Endothelial cell of umbilical vein (primary cell): Measurements from ENCODE around the gene MAN2B2. TPM values are rescaled to one million over a fixed set of nuclear protein-coding genes. Genes with fewer than 3 reads are reported as not detected.

ENCODE experiments used
- BruUV-seq: library from RNA; stranded (reverse); fragments of 400-500 nt; replicated peaks from 2 replicates; lab custom pipeline; 2021; lab: Mats Ljungman, UMichigan
- CTCF ChIA-PET: fragments of 300-600, 350-600 bp; sonication (Branson Sonifier 250); formaldehyde crosslinking; loops from one replicate; lab custom pipeline; 2021; ENCODE audit warnings: antibody characterized with exemption, inconsistent platforms; lab: Charles Lee
- POLR2A ChIA-PET: fragments of 300-600, 350-600 bp; sonication (Branson Sonifier 250); formaldehyde crosslinking; loops from one replicate; lab custom pipeline; 2021; ENCODE audit warnings: antibody characterized with exemption, inconsistent platforms; lab: Charles Lee
- DNase-seq: peaks from one replicate; pipeline ENCODE4 v3.0.0-alpha.2; 2011; ENCODE audit warnings: low read depth, low spot score
- FAIRE-seq: peaks from 2 replicates; lab custom pipeline; 2011; peaks lifted over from hg19 to GRCh38; lab: Jason Lieb, UNC
- H2AFZ ChIP-seq: 2 replicates; pipeline ENCODE4 v1.6.0; 2012; ENCODE audit warnings: low read depth, low read length, control low read depth, inconsistent platforms
- H3K27ac ChIP-seq: 2 replicates; pipeline ENCODE4 v1.5.1; 2011; ENCODE audit warnings: low read depth, mild to moderate bottlenecking, control low read depth, low read length, moderate library complexity; ENCODE audit not compliant: insufficient read depth
- H3K27me3 ChIP-seq, 2 experiments: 2 replicates each; pipeline versions ENCODE4 v1.6.0 to v1.6.1; 2011; ENCODE audit warnings: low read length in 2 of 2, mixed read lengths in 1 of 2; ENCODE audit not compliant: control insufficient read depth in 2 of 2, insufficient read depth in 2 of 2
- H3K36me3 ChIP-seq, 2 experiments: 2 replicates in 1 of 2; 3 replicates in 1 of 2; pipeline ENCODE4 v1.5.1; 2011; ENCODE audit warnings: low read length in 2 of 2, mild to moderate bottlenecking in 1 of 2, moderate library complexity in 1 of 2; ENCODE audit not compliant: control insufficient read depth in 2 of 2, insufficient read depth in 2 of 2; ENCODE audit errors: extremely low read depth in 1 of 2
- H3K4me1 ChIP-seq: 3 replicates; pipeline ENCODE4 v1.5.1; 2011; ENCODE audit warnings: mild to moderate bottlenecking, low read length; ENCODE audit not compliant: control insufficient read depth, insufficient read depth; ENCODE audit errors: extremely low read depth
- H3K4me2 ChIP-seq: 2 replicates; pipeline ENCODE4 v1.6.1; 2011; ENCODE audit warnings: low read length, control low read depth, mixed read lengths; ENCODE audit not compliant: insufficient read depth
- H3K4me3 ChIP-seq, 3 experiments: fragments of 200-600 bp in 1 of 3; sonication (generic), shearing (Covaris generic) in 1 of 3; replicated peaks in 1 of 3; 2 replicates each; pipeline ENCODE4 v1.5.1; 2011 to 2016; ENCODE audit warnings: control low read depth in 3 of 3, low read length in 3 of 3, mild to moderate bottlenecking in 2 of 3, inconsistent platforms in 1 of 3, low read depth in 1 of 3, moderate library complexity in 1 of 3; ENCODE audit not compliant: insufficient read depth in 1 of 3
- H3K79me2 ChIP-seq: 2 replicates; pipeline ENCODE4 v1.6.0; 2012; ENCODE audit warnings: low read length, inconsistent platforms; ENCODE audit not compliant: control insufficient read depth, insufficient read depth
- H3K9ac ChIP-seq: replicated peaks from 2 replicates; pipeline ENCODE3; 2011; ENCODE audit warnings: low read length, control low read depth; ENCODE audit not compliant: insufficient read depth; ENCODE audit errors: extremely low read depth
- H3K9me1 ChIP-seq: replicated peaks from 3 replicates; pipeline ENCODE4 v1.6.0; 2011; ENCODE audit warnings: mild to moderate bottlenecking, low read length; ENCODE audit not compliant: control insufficient read depth, insufficient read depth; ENCODE audit errors: extremely low read depth
- H3K9me3 ChIP-seq: replicated peaks from 2 replicates; pipeline ENCODE4 v1.5.1; 2012; ENCODE audit warnings: low read length, inconsistent platforms; ENCODE audit not compliant: control insufficient read depth, insufficient read depth
- H4K20me1 ChIP-seq: replicated peaks from 2 replicates; pipeline ENCODE3; 2011; ENCODE audit warnings: mild to moderate bottlenecking, low read length; ENCODE audit not compliant: control insufficient read depth, insufficient read depth; ENCODE audit errors: extremely low read depth
- EZH2 ChIP-seq: IDR thresholded peaks from 2 replicates; pipeline ENCODE4 v1.6.1; 2012; ENCODE audit warnings: borderline replicate concordance, low read depth, mild to moderate bottlenecking, moderate library complexity, low read length, inconsistent platforms; ENCODE audit not compliant: severe bottlenecking
- FOS ChIP-seq: IDR thresholded peaks from 2 replicates; pipeline ENCODE4 v1.6.1; 2011; ENCODE audit warnings: mild to moderate bottlenecking, low read length, moderate library complexity, borderline replicate concordance; ENCODE audit not compliant: insufficient read depth
- GATA2 ChIP-seq: IDR thresholded peaks from 2 replicates; pipeline ENCODE4 v1.7.0; 2011; ENCODE audit warnings: low read depth, mild to moderate bottlenecking, moderate library complexity, mixed read lengths, low read length; ENCODE audit not compliant: insufficient read length, insufficient read depth
- JUN ChIP-seq: IDR thresholded peaks from 2 replicates; pipeline ENCODE4 v1.6.1; 2011; ENCODE audit warnings: borderline replicate concordance, low read depth; ENCODE audit not compliant: insufficient read length, insufficient read depth
- MYC ChIP-seq: IDR thresholded peaks from one replicate; pipeline ENCODE4 v1.6.1; 2011; ENCODE audit warnings: mild to moderate bottlenecking, low read depth, low read length
- POLR2A ChIP-seq: IDR thresholded peaks from 2 replicates; pipeline ENCODE4 v1.6.1; 2012; ENCODE audit warnings: low read depth, mild to moderate bottlenecking, control low read depth, low read length
- POLR2AphosphoS5 ChIP-seq: IDR thresholded peaks from 2 replicates; pipeline ENCODE4 v1.6.1; 2012; ENCODE audit warnings: low read depth, mild to moderate bottlenecking, control low read depth, low read length, moderate library complexity; ENCODE audit not compliant: insufficient read depth
- dilution Hi-C: fragments of 300-500 bp; cut with MboI; formaldehyde crosslinking; loops from one replicate; pipeline ENCODE4 v1.15.0; 2019; ENCODE audit warnings: low sequenced_read_pairs; ENCODE audit not compliant: extremely low pct_ligation_motif_present
- intact Hi-C: fragments of 100-400 bp; cut with micrococcal nuclease; formaldehyde crosslinking; loops from one replicate; pipeline ENCODE4 v1.10.0; 2022
- polyA plus RNA-seq, 4 experiments: library from polyadenylated mRNA; depleted of rRNA in 3 of 4; stranded (reverse) in 3 of 4; unstranded in 1 of 4; fragments of >200 nt; gene quantifications; 2 replicates each; pipeline versions ENCODE4 v1.2.1 to v1.2.3, GENCODE V29; 2011 to 2012; ENCODE audit warnings: missing spikeins in 1 of 4
- total RNA-seq: library from RNA; stranded (reverse); gene quantifications from 2 replicates; pipeline ENCODE4 v1.2.3, GENCODE V29; 2021
- TF ChIP-seq, protein P1 (sequence below), 2 donors: IDR thresholded peaks; 1 replicate in 1 of 2; 2 replicates in 1 of 2; pipeline ENCODE4 v1.5.1; 2011; ENCODE audit warnings: low read length in 2 of 2, mild to moderate bottlenecking in 2 of 2, moderate library complexity in 2 of 2, control low read depth in 1 of 2, inconsistent platforms in 1 of 2, low read depth in 1 of 2; ENCODE audit not compliant: insufficient read depth in 1 of 2; ENCODE audit errors: extremely low read depth in 1 of 2
- TF ChIP-seq, protein P2 (sequence below): IDR thresholded peaks from 2 replicates; pipeline ENCODE4 v1.6.1; 2011; ENCODE audit not compliant: insufficient read depth, insufficient read length

Gene MAN2B2
- total and polyA plus RNA-seq, 2 donors (not counting 3 experiments of a cell fraction or from before 2014, with no cell fraction given), result 15.7 to 25.1 TPM

DNA sequence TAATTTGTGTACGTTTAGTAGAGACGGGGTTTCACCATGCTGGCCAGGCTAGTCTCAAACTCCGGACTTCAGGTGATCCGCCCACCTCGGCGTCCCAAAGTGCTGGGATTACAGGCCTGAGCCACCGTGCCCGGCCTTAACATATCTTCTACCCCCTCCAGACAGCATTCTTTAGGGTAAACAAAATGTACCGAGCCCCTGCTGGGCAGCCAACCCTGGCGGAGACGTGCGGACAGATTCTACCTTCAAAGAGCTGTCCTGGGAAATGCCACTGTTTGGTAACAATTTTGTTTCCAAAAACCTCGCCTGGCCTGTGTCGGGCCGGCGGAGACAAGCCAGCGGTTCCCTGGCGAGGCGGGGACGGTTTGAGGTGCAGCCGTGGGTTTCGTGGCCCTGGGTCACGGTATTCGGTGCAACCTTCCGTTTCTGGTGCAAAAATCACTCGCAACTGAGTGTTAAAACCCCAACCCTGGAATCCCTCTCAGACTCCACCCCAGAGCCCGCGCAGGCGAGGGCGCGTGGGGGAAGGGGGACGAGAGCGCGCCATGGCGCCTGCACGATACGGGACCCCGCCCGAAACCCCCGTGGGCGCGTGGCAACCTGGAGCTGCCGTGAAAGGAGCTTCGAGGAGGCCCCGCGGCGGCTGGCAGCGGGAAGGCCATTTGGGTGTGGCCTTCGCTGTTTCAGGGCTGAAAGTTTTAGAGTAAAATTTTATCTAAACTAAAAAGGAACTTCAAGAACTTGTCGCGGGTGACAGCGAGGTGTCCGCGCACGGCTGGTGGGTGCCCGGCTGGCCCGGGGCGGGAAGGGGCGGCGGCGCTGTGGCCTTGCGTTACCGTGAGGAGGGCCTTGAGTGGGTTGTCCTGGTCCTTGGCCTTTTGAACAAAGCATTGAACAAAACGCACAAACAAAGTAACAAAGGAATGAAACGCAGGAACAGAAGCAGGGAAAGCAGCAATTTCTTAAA lies 82.5 kb downstream of the MAN2B2 start:
- no peak overlapping the region for H3K4me3 ChIP-seq
- H2AFZ ChIP-seq, result no peak overlapping the region
- H3K27me3 ChIP-seq, result peaks cover 7 to 28% of the 10 kb centered on the region in 2 experiments
- BruUV-seq, result no TSS peak
- no peaks in the 10 kb centered on the region for H3K9me3 ChIP-seq
- intact Hi-C loops (no loop called here), dilution Hi-C loops (no loop called here)
- no peak overlapping the region for H3K4me2 ChIP-seq
- H3K4me1 ChIP-seq, result peaks cover 2% of the 10 kb centered on the region
- H3K9ac ChIP-seq, result no peak overlapping the region
- H3K79me2 ChIP-seq, result no peaks in the 10 kb centered on the region
- DNase-seq (no peak), FAIRE-seq (no peak)
- H3K9me1 ChIP-seq, result no peaks in the 10 kb centered on the region
- TF ChIP-seq MYC (no peak), FOS (no peak), JUN (no peak), POLR2A (no peak), GATA2 (no peak), EZH2 (no peak), POLR2AphosphoS5 (no peak)
- TF ChIP-seq, protein P1, sequence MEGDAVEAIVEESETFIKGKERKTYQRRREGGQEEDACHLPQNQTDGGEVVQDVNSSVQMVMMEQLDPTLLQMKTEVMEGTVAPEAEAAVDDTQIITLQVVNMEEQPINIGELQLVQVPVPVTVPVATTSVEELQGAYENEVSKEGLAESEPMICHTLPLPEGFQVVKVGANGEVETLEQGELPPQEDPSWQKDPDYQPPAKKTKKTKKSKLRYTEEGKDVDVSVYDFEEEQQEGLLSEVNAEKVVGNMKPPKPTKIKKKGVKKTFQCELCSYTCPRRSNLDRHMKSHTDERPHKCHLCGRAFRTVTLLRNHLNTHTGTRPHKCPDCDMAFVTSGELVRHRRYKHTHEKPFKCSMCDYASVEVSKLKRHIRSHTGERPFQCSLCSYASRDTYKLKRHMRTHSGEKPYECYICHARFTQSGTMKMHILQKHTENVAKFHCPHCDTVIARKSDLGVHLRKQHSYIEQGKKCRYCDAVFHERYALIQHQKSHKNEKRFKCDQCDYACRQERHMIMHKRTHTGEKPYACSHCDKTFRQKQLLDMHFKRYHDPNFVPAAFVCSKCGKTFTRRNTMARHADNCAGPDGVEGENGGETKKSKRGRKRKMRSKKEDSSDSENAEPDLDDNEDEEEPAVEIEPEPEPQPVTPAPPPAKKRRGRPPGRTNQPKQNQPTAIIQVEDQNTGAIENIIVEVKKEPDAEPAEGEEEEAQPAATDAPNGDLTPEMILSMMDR (IDR thresholded peaks at IDR 0.05; ENCODE audit: extremely low read depth in 1 of 2, insufficient read depth in 1 of 2, low read depth in 1 of 2, low read length in 2 of 2), result no peak
- TF ChIP-seq, protein P2, sequence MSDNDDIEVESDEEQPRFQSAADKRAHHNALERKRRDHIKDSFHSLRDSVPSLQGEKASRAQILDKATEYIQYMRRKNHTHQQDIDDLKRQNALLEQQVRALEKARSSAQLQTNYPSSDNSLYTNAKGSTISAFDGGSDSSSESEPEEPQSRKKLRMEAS, result no peak
- CTCF ChIA-PET, result no interaction called here
- no peaks in the 10 kb centered on the region for H4K20me1 ChIP-seq
- POLR2A ChIA-PET, result no interaction called here
- no peak overlapping the region for H3K27ac ChIP-seq
- no peaks in the 10 kb centered on the region for H3K36me3 ChIP-seq
